ENCODE results near the gene ETV7.
A peak's percentile ranks its signal among the peaks of the same experiment; 100 is the strongest.
"Not testable (repeated sequence)": the region's sequence is repeated elsewhere in the genome, so short reads cannot be mapped to it uniquely, and the experiment has no call there.

The ETV7 gene

DNA sequence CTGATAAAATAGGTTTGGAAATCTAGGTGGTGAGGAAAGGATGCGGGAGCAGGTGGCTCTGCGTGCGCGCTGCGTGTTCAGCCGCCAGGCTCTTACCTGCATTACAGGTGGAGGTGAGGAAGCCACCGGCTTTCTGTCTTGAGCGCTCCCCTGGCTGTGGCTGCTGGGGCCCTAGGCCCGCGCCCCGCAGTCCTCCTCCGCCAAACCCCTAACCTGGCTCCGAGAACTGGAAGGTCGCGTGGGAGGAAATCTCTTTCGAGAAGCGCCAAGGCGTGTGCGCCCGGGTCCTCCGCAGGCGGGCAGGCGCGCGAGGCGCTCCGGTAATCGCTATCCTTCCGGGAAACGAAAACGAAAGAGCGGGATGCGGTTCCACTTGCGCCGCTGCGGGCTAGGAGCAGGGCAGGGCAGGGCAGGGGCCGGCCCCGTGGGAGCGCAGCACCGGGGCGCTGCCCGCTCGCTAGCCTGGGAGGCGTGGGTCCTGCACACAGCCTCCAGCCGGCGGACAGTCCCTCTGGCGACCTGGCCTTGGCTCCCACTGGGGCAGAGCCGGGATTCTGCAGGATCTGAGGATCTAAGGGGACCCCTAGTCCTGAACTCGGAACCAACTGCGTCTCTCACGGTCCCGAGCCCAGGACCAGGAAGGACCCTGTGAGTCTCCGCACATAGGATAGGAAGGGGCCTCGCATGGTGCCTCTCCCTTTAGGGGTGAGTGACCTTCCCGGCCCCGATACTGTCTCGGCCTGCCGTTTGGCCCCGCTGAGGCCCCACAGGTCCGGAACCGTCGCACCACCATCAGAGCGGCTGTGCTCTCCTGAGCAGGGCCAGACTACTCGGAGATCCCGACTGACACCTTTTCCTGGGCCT lies at the start of gene ETV7:
ETV7 (minus strand) TSS at position 230 of the 864 bp plus-strand sequence; CDS start at position 102, 128 bp downstream.
- DNase-seq = peak; percentile 54

DNA sequence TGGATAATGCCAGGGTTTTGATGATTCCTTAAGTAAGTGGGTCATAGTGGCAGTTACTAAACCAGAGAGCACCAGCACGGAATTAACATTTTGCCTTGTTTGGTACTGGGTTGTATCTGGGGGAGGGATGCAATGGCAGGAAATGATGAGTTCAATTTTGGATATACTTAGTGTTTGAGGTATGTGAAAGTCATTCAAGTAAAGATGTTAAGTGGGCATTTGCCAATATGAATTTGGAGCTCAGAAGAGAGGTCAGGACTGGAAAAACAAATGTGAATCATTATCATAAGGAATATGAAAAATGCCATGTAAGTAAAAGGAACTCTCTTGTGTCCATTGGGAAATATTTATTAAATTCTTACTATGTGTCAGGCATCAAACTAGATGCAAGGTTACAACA lies 49.0 kb upstream of the ETV7 start:
- DNase-seq = no peak

DNA sequence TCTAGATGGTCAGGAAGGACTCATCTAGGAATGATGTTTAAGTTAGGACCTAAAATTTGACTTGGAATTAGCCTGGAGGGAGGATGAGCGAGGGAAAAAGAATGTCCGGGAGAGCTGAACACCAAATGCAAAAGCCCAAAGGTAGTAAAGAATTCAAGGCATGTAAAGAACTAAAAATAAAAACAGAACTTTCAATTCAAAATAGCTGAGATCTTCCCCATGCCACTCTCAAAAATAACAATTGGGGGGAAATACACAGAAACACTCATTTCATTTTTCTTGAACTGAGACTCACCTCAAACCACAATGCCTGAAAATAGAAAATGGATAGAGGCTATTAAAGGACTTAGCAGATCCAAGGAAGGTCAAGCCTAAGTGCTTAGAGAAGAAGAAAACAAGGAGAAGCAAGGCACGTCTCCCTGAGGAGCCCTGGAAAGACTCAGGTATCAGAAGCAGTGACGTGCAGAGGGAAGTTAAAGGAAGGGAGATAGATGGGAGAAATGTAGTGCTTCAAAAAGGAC lies 44.7 kb upstream of the ETV7 start:
- DNase-seq = no peak

DNA sequence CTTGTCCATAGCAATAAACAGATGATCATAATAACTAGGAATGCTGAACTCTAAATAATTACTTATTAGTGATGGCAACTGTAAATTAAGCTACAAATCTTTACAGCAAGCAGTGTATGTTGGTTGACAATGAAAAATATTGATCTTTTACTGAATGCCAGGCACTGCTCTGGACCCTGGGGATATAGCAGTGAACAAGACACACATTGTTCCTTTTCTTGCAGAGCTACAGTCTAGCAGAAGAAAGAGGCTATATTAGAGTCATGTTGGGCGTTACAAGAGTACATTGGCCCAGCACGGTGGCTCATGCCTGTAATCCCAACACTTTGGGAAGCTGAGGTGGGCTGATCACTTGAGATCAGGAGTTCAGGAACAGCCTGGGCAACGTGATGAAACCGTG lies 43.7 kb upstream of the ETV7 start:
- DNase-seq = no peak

DNA sequence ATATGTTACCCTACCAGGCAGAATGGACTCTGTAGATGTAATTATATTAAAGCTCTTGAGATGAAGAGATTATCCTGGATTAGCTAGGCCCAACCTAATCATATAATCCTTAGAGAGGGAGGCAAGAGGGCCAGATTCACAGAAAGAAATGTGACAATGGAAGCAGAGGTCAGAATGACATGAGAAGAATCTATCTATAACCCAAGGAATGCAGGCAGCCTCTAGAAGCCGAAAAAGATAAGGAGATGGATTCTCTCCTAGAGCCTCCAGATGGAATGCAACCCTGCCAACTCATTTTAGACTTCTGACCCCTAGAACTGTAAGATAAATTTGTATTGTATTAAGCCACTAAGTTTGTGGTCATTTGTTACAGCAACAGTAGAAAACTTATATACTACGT lies 42.9 kb upstream of the ETV7 start:
- no peak for DNase-seq

DNA sequence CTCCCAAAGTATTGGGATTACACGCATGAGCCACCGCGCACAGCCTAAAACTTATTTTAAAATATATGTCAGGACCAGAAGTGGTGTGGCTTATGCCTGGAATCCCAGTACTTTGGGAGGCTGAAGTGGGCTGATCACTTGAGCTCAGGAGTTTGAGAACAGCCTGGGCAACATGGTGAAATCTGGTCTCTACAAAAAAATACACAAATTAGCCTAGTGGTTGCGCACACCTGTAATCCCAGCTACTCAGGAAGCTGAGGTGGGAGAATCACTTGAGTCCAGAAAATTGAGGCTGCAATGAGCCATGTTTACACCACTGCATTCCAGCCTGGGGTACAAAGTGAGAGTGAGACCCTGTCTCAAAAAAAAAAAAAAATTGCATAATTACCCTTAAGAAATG lies 41.4 kb upstream of the ETV7 start:
- no peak for DNase-seq

DNA sequence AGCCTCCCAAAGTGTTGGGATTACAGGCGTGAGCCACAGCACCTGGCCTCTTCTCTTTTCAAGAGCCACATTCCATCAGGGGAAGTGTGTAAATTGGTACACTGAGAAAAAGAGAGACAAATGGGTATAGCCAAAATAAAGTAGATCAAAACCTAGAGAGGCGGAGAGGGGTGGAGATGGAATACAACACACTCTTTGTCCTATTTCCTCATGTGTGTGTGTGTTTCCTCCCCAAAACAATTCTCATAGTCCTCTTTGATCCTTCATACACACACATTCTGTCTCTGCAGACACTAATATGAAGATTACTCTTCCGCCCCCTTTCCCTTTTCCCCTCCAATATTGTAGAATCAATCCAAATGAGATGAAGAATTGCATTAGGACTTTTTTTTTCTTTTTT lies 39.2 kb upstream of the ETV7 start:
- DNase-seq = no peak

DNA sequence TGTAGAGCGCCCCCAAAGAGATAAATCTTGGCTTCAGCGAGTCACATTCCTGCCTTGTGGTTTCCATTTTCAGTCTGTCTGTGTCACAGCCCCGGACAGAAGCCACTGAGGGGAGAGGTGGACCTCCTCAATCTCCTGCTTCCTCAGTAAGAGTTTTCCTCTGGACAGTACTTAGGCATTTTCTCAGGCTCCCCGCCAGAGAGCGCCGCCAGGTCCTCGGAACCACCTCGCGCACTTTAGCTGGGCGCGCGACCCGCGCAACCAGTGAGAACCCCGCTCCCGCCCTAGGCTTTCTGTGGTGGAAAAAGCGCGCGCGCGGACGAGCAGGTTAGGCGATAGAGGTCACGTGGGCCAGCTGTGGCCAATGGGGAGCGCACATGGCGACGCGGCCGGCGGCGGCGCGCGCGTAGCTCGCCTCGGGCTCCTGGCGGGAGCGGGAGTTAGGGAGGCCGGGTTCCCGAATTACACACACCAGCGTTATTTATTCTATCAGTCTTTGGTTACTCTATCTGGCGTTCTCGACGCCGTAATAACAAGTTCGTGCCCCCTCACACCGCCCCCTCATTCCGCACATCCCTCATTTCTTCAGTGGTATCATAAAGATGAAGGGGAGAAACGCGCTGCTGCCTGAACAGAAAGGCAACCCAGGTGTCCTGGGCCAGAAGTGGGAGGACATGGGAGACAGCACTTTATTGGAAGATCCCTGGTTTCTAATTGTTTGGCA lies 35.8 kb upstream of the ETV7 start:
- DNase-seq = peak; percentile 100

DNA sequence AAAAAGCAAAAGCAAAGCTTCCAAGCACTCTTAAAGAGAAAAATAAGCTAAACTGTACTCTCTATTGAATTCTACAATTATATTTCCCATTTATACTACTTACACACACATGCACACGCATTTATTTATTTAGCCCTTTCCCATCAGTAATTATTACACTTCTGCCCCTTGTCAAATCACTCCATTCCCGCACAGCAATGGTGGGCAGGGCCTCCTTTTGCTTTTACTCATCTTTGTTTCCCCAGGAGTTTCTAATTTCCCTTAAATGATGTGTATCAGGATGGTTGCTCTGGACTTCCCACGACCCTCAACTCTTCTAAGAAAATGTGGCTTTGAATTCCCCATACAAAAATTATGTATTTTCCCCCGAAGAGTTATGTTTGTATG lies 35.2 kb upstream of the ETV7 start:
- DNase-seq = no peak

DNA sequence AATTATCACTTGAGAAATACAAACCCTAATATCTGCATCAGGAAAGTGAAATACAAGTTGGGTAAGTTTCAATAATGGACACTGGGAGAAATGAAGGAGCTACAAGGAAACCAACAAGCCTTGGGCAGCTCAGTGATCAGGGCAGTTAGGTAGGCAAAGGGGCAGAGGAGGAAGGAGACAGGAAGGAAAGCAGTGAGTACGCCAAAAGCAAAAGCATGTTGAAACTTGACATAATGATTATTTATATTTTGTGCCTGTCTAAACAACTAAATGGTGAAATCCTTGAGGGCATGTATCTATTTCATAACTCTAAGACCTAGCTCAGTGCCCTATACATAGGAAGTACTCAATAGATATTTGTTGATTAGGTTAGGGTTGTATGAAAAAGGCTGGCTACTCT lies 31.8 kb upstream of the ETV7 start:
- no peak for DNase-seq

DNA sequence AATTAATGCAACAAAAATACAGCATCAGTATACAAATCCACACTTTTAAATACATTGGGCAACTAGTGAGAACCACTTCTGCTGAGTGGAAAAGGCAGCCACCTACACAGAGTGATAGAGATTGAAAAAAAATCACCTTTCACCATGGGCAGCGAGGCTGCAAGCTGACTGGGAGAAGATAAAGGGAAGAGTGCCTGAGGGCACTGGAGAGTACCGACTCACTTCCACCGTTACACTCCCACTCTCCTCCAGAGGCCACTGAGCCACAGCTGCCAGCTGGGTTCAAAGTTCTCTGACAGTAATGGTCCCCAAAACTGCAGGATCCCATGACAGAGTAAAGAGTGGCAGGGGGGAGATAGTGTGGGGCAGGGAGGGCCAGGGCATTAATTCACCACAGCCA lies 31.1 kb upstream of the ETV7 start:
- DNase-seq = no peak

DNA sequence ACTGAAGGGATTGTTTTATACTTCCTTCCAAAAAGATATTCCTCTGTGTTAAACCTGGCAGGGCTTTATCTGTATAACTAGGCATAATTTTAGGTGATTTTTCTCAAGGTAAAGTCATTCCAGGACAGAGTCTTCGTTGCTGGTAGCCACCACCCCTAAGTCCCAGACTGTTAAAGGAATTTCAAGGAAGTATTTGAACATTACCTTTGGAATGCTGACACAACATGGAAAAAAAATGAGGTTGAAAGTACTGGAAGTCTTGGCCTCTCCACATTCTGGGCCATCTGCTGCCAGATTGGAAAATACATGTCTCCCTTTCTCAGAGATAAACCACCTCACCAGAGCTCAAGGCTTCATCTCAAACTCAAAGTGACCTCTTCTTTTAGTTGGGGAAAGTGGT lies 27.0 kb upstream of the ETV7 start:
- no peak for DNase-seq

DNA sequence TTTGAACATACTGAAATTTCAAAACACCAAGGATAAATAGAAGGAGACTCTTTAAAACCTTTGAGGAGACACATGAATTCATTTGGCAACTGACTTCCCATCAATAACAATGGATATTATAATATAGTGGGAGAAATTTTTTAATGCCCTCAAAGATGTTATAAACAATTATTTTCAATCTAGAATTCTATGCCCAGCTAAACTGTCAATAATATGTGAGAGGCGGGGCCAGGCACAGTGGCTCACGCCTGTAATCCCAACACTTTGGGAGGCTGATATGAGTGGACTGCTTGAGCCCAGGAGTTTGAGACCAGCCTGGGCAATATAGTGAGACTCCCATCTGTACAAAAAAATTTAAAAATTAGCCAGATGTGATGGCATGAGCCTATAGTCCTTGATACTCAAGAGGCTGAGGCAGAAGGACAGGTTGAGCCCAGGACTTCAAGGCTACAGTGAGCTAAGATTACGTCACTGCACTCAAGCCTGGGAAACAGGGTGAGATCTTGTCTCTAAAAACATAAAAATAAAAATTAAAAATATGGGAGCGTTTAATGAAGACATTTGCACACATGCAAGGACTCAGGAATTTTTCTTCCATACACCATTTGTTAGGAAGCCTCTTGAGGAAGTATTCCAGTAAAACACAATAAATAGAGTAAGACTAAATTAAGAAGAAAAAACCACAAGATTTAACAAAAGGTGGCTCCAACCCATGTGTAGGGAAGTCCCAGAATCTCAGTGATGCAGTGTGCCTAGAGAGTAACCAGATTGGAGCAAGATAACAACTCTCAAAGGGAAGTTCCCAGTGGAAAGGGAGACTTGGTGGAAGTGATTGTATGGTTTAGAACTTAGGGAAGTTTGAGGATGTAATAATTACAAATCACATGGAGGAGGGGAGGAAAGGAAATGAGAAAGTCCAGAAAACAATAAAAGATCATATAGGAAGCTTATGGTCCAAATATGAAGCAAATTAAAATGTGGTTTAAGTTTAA lies 26.3 kb upstream of the ETV7 start:
- DNase-seq = no peak

DNA sequence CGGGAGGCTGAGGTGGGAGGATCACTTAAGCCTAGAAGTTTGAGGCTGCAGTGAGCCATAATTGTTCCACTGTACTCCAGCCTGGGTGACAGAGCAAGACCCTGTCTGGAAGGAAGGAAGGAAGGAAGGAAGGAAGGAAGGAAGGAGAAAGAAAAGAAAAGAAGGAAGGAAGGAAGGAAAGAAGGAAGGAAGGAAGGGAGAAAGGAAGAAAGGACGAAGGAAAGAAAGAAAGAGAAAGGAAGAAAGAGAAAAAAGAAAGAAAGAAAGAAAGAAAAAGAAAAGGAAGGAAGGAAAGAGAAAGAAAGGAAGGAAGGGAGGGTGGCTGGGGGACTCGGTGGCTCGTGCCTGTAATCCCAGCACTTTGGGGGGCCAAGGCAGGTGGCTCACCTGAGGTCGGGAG lies 22.2 kb upstream of the ETV7 start:
- not testable (repeated sequence) for DNase-seq

DNA sequence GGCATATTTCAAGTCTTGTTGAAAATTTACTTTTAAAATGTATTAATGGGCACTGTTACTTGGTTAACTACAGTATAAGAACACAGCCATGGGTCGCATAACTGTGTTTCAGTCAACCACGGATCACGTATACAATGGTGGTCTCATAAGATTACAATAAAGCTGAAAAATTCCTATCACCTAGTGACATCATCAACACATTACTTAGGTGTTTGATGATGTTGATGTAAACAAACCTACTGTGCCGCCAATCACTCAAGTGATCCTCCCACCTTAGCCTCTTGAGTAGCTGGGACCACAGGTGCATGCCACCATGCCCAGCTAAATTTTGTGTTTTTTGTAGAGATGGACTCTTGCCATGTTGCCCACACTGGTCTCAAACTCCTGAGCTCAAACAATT lies 16.7 kb upstream of the ETV7 start:
- DNase-seq = no peak

DNA sequence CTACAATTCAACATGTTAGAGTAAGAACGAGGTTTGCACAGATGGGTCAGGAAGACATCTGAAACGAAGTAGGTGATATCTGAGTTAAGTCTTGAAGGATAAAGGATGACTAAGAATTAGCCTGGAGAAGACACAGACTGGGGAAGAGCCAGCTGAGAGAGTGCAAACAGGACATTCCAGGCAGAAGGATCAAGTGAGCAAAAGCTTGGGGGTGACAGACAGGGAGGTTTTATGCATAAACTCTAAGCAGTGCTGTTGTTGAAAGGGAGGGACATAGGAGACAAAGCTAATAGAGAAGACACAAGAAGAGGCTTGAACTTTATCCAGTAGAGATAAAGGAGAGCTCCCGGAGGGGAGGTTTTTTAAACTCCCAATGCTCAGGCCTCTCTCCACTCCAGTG lies 15.0 kb upstream of the ETV7 start:
- no peak for DNase-seq

DNA sequence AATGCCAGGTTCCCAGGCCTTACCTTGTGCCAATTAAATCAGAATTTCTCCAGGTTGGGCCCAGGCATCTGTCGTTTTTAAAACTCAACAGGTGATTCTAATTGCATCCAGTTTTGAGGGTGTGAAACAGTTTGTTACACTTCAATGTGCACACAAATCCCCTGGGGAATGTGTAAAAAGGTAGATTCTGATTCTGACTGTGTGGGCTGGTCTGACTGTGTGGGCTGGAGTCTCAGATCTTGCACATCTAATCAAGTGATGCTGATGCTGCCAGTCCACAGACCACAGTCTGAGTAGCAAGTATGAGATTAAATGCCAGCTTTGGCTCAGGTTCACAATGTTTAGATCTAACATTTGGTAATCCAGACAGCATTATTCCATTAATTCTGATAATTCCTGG lies 12.5 kb upstream of the ETV7 start:
- no peak for DNase-seq

DNA sequence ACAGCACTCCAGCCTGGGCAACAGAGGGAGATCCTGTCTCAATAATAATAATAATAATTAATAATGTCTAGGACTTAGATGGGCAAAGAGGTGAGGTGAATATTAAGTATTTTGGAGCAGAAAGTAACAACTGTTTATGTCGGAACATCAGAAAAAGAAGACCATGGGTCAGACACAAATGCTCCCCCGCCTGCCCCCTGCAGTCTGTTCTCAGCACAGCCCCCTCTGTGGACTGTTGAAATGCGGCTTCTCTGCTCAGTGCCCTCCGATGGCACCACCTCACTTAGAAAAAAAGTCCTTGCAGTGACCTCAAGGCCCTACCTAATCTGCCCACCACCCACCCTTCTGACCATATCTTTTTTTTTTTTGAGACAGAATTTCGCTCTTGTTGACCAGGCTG lies 5.2 kb upstream of the ETV7 start:
- no peak for DNase-seq

DNA sequence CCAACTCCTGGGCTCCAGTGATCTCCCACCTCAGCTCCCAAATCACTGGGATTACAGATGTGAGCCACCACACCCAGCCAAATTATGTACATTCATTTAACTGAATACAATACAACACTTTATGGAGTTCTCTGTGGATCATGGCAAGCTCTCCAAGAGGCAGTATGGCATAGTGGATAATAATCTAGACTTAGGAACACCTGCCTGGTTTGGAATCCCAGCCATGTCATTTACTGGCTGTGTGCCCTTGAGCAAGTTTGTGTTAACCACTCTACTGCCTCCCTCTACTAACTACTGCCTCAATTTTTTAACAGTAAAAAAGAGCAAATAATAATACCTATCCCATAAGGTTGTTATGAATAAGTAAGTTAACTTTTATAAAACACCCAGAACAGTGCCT lies 1.9 kb upstream of the ETV7 start:
- no peak for DNase-seq

DNA sequence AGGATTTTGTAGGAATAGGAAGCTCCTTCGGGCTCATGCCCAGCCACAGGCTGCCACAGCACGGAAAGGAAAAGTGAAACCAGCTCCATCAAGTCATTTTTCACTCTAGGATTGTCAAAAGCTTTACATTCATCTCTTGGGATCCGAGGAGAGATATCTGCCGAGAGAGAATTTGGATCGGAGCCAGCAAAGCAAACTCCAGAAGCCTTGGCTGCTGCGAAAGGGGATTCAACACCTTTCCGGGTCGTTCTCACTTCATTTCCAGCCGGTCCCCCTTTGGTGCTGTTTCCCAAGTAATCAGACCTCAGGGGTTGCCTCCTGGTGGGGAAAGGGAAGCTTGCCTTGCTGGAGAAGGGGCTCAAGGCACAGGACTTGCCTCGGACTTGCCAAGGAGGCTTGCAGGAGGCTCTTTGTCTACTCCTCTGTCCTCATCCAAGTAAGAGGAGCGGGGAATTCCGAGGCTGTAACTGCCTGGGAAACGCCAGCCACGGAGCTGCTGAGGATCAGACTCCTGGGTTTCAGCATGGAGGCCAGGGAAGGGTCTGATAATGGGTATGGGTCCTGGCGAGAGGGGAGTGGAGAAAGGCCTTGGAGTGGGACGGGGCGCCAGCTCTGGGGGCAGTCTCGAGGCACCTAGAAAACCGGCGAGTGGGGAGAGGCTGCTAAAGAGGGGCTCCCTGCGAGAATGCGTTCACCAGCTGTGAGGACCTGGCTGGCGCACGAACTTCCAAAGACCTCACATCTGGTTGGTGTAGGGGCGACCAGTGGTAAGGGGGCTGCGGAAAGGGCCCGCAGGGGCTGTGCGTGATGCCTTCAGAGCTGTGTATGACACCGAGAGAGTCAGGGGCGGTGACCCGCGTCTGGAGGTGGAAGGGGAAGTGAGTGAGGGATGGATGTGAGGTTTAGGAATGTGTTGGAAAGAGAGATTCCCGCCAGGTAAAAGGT lies 702 bp downstream of the ETV7 start:
- DNase-seq = peak; percentile 37

DNA sequence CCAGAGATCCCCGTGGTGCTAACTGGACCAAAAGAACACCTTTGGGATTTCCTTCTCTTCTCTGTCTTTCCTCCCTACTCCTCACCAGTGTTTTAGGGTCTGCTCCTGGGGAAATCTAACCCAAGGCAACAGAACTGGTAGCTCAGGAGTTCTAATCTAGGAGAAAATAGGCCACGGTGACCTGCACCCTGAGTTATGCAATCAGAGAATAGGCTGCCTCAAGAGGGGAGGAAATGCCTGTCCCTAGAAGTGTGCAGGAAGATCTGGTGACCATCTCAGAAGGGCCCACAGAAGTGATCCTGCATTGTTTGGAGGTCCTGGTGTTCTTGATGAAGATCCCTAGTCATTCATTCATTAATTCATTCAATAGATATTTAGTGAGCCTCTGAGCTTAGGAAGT lies 3.4 kb downstream of the ETV7 start:
- DNase-seq = no peak

DNA sequence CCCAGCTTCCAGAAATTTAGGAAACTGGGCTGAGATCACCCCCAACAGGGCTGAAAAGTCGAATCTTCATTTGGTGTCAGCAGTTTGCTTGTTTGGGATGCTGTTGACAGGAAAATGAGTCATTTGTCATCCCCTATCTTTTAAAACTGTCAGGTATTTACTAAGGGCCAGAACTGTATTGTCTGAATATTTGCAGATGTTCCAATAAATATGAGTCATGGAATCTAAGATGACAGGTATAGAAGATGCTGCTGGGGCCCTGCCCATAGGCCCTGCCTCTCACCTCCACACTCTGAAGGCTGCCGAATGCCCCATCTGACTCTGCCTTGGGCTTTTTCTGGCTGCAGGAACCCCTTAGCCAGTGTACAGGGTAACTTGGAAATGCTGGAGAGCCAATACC lies 3.9 kb downstream of the ETV7 start:
- no peak for DNase-seq

All from hematopoietic multipotent progenitor cell treated with erythropoietin and hydrocortisone succinate and interleukin-3 and kit ligand, for 4 days (in vitro differentiated cells).